Testis (tissue), 3 donors: Measurements from ENCODE around the gene CHST10. TPM values are rescaled to one million over a fixed set of nuclear protein-coding genes. Genes with fewer than 3 reads are reported as not detected.

ENCODE experiments used
- DNase-seq: peaks from one replicate; pipeline ENCODE4 v3.0.0-alpha.2; 2019
- H3K27ac ChIP-seq, 2 donors: fragments of 200-600 bp; sonication (generic); one replicate each; pipeline ENCODE4 v1.5.1; 2019
- H3K27me3 ChIP-seq: fragments of 200-600 bp; sonication (generic); one replicate; pipeline ENCODE4 v1.5.1; 2019
- H3K36me3 ChIP-seq: fragments of 200-600 bp; sonication (generic); one replicate; pipeline ENCODE4 v1.5.1; 2017; ENCODE audit warnings: low read depth; ENCODE audit errors: missing control alignments
- H3K4me1 ChIP-seq: fragments of 200-600 bp; sonication (generic); one replicate; pipeline ENCODE4 v1.5.1; 2019
- H3K4me3 ChIP-seq, 2 donors: fragments of 200-600 bp; sonication (generic); one replicate each; pipeline ENCODE4 v1.5.1; 2017 to 2019
- H3K9me3 ChIP-seq: fragments of 200-600 bp; sonication (generic); one replicate; pipeline ENCODE4 v1.5.1; 2017
- POLR2A ChIP-seq: fragments of 450-650 bp; IDR thresholded peaks from one replicate; pipeline ENCODE4 v1.6.1; 2017; ENCODE audit warnings: antibody characterized with exemption, mild to moderate bottlenecking, moderate library complexity
- WGBS, 2 donors: methylation state at CpG; one replicate each; pipeline ENCODE4 v1.1.5; 2018; 5-methylcytosine and 5-hydroxymethylcytosine counted together
- intact Hi-C: fragments of 100-400 bp; cut with DNase I; formaldehyde crosslinking; loops from one replicate; pipeline ENCODE4 v1.15.1; 2023; ENCODE audit warnings: low total_unique reads
- polyA plus RNA-seq: library from polyadenylated mRNA; stranded (reverse); fragments of 350-450 nt; fragmentation: Illumina TruSeq; extraction: RNeasy Lipid Tissue Mini Kit (QIAGEN cat#74804); gene quantifications from one replicate; pipeline ENCODE4 v1.2.3, GENCODE V29; 2014; ENCODE audit warnings: low read depth, low replicate concordance; ENCODE audit not compliant: insufficient read depth
- total RNA-seq, 2 donors: library from RNA; depleted of rRNA; stranded (reverse); fragments of >200 nt; gene quantifications; one replicate each; pipeline ENCODE4 v1.2.3, GENCODE V29; 2016
- TF ChIP-seq, protein P1 (sequence below), 3 experiments: fragments of 450-650 bp in 2 of 3; fragments of 200-600 bp in 1 of 3; sonication (generic) in 1 of 3; IDR thresholded peaks; one replicate each; pipeline ENCODE4 v1.5.1; 2016 to 2019; ENCODE audit warnings: antibody characterized with exemption in 3 of 3, mild to moderate bottlenecking in 2 of 3, moderate library complexity in 1 of 3

CHST10 gene
- total and polyA plus RNA-seq, 3 donors from 2014 or later: 14.6 to 21.5 (median 14.8) TPM

DNA sequence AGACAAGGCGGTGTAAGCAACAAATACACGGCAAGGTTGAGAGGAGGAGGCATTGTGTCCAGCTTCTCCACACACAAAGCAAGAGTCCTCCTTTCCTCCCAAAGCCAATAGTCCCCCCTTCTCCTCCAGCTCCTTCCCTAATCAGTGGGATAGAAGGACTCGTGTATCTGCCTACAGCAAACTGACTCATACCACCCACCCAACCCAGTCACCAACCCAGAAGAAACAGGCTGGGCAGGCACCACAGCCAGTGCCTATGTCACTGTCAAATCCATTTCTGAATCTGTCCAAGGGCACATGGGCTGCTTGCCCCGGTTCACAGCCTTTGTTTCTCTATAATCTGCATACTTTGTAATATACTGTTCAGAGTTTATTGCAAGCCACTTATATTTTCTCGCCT lies 33.6 kb upstream of the CHST10 start:
- intact Hi-C loops: no loop called here
- H3K9me3 ChIP-seq: no peaks in the 10 kb centered on the region
- H3K27me3 ChIP-seq: no peaks in the 10 kb centered on the region
- no peak for DNase-seq
- H3K4me3 ChIP-seq: no peak overlapping the region
- H3K36me3 ChIP-seq: no peaks in the 10 kb centered on the region
- H3K4me1 ChIP-seq: no peaks in the 10 kb centered on the region
- TF ChIP-seq POLR2A: no peak
- TF ChIP-seq, protein P1, sequence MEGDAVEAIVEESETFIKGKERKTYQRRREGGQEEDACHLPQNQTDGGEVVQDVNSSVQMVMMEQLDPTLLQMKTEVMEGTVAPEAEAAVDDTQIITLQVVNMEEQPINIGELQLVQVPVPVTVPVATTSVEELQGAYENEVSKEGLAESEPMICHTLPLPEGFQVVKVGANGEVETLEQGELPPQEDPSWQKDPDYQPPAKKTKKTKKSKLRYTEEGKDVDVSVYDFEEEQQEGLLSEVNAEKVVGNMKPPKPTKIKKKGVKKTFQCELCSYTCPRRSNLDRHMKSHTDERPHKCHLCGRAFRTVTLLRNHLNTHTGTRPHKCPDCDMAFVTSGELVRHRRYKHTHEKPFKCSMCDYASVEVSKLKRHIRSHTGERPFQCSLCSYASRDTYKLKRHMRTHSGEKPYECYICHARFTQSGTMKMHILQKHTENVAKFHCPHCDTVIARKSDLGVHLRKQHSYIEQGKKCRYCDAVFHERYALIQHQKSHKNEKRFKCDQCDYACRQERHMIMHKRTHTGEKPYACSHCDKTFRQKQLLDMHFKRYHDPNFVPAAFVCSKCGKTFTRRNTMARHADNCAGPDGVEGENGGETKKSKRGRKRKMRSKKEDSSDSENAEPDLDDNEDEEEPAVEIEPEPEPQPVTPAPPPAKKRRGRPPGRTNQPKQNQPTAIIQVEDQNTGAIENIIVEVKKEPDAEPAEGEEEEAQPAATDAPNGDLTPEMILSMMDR (IDR thresholded peaks at IDR 0.05): no peak
- no peak overlapping the region for H3K27ac ChIP-seq
- WGBS, 2 donors: 86 to 87% methylated on average over 5 of the region's 5 CpGs

DNA sequence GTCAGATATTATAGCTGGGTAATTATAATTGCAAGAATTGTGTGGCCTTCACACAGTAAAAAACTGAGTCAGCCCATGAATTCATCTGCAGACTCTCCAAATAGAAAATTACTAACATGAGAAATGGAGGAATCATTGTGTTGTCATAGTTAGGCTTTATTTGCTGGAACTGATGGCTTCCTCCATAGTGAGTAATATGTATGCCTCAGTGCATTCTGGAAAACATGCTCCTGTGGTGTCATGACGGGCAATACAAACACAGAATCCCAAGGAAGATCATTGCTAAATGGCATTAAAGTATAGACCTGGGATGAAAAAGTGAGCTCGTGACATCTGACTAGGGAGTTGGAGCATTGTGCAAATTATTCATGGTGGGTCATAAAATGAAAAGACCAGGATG lies 29.2 kb upstream of the CHST10 start:
- intact Hi-C loops: no loop called here

DNA sequence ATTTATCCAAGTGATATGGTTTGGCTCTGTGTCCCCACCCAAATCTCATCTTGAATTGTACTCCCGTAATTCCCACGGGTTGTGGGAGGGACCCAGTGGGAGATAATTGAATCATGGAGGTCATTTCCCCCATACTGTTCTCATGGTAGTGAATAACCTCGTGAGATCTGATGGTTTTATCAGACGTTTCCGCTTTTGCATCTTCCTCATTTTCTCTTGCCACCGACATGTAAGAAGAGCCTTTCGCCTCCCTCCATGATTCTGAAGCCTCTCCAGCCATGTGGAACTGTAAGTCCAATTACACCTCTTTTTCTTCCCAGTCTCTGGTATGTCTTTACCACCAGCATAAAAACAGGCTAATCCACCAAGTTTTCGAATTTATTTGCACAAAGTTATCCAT lies 20.3 kb upstream of the CHST10 start:
- 79 to 83% methylated on average over 8 of the region's 8 CpGs for WGBS, 2 donors
- Histone ChIP-seq H3K27ac (no peak overlapping the region), H3K36me3 (no peaks in the 10 kb centered on the region), H3K9me3 (no peaks in the 10 kb centered on the region), H3K27me3 (no peaks in the 10 kb centered on the region), H3K4me3 (no peak overlapping the region), H3K4me1 (no peaks in the 10 kb centered on the region)
- intact Hi-C loops: no loop called here
- DNase-seq: no peak
- TF ChIP-seq, protein P1 (IDR thresholded peaks at IDR 0.05): no peak
- no peak for TF ChIP-seq POLR2A

More for the DNA sequence above, 29.2 kb upstream of the CHST10 start:
- H3K27me3 ChIP-seq: no peaks in the 10 kb centered on the region
- TF ChIP-seq, protein P1 (IDR thresholded peaks at IDR 0.05): no peak
- no peak for TF ChIP-seq POLR2A
- H3K36me3 ChIP-seq: no peaks in the 10 kb centered on the region
- no peak for DNase-seq
- H3K9me3 ChIP-seq: no peaks in the 10 kb centered on the region
- H3K27ac ChIP-seq: no peak overlapping the region
- no peaks in the 10 kb centered on the region for H3K4me1 ChIP-seq
- 77 to 80% methylated on average over 2 of the region's 2 CpGs for WGBS, 2 donors
- H3K4me3 ChIP-seq: no peak overlapping the region

DNA sequence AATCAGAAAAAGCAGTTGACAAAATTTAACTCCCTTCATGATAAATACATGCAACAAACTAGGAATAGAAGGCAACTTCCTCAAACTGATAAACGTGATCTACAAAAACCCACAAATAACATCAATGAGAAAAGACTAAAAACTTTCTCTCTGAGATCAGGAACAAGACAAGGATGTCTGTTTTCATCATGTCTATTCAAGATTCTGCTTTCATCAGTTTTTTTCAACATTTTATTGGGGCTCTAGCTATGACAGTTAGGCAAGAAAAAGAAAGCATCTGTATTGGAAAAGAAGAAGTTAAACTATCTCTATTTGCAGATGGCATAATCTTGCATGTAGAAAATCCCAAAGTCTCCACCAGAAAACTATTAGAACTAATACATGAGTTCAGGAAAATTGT lies 12.3 kb upstream of the CHST10 start:
- no peak for DNase-seq
- intact Hi-C loops: no loop called here
- Histone ChIP-seq H3K4me1 (no peaks in the 10 kb centered on the region), H3K9me3 (no peaks in the 10 kb centered on the region), H3K36me3 (no peaks in the 10 kb centered on the region), H3K4me3 (no peak overlapping the region), H3K27ac (no peak overlapping the region), H3K27me3 (no peaks in the 10 kb centered on the region)
- TF ChIP-seq POLR2A: no peak
- TF ChIP-seq, protein P1 (IDR thresholded peaks at IDR 0.05): no peak
- 68 to 72% methylated on average over 1 of the region's 1 CpG for WGBS, 2 donors

DNA sequence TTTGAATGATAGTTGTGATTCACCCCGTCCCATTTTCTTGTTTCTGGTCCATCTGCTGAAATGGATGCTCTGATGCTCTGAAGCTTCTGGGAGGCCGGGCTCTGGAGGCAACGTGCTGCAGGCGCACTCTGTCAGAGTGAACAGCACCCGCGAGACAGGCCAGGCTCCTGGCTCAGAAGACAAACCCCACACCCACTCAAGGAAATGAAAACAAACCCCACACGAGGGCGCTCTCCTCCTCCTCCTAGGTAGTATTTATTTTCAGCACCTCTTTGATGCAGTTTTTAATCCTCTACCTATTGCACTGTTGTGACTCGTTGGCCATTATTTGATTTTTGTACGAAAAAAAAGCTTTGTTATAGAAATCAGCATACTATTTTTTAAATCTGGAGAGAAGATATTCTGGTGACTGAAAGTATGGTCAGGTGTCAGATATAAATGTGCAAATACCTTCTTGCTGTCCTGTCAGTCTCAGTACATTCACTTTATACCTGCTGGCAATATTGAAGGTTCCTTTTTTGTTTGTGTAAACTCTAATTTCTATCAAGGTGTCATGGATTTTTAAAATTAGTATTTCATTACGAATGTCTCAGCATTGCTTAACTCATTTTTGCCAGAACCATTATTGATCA lies 10.3 kb upstream of the CHST10 start:
- TF ChIP-seq, protein P1 (IDR thresholded peaks at IDR 0.05): peak in 2 of 3 experiments; percentile 32 to 43
- no peak for TF ChIP-seq POLR2A
- Histone ChIP-seq H3K4me1 (no peaks in the 10 kb centered on the region), H3K27ac (no peak overlapping the region), H3K4me3 (no peak overlapping the region), H3K9me3 (no peaks in the 10 kb centered on the region), H3K27me3 (no peaks in the 10 kb centered on the region), H3K36me3 (no peaks in the 10 kb centered on the region)
- intact Hi-C loops: no loop called here
- DNase-seq: peak; percentile 84
- WGBS, 2 donors: 32 to 39% methylated on average over 11 of the region's 11 CpGs
